SIG-M5 treated with dmso at 0.1 percent for 504 hours (cell line): Measurements from ENCODE around the gene CFAP298.

Experiments
- DNase-seq: peaks from one replicate; lab custom pipeline; 2025; ENCODE audit not compliant: unreplicated experiment; lab: John Stamatoyannopoulos, UW

Gene CFAP298

DNA sequence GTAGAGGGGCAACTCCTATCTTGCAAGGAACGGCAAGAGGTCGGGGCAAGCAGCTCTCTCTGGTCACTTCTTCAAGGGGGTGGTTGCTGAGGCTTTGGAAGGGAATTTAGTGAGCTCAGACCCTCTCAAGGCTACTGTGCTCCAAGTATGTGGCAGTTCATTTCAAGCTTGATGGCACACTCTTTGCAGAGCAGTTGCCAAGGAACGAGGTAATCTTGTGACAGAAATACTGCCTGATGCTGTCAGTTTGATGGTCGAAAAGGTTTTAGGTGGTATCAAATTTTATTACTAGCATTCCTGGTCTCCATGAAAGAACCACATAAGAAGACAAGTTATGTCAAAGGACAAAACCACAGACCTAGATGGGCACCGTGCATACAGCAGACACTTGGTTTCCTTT is 13.1 kb downstream of the CFAP298 start:
- no peak for DNase-seq

DNA sequence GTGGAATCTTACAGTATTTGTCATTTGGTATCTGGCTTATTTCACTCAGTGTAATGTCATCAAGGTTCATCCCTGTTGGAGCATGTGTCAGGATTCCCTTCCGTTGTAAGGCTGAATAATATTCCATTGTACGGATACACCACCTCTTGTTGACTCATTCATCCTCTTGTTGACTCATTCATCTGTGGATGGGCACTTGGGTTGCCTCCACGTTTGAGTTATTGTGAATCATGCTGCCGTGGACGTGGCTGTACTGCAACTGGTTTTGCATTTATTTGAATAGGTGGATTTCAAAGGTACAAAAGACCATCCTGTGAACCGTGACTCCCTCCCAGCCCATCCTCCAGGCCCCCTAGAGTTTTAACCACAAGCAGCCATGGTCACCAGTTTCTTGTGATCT is 15.0 kb downstream of the CFAP298 start:
- no peak for DNase-seq

DNA sequence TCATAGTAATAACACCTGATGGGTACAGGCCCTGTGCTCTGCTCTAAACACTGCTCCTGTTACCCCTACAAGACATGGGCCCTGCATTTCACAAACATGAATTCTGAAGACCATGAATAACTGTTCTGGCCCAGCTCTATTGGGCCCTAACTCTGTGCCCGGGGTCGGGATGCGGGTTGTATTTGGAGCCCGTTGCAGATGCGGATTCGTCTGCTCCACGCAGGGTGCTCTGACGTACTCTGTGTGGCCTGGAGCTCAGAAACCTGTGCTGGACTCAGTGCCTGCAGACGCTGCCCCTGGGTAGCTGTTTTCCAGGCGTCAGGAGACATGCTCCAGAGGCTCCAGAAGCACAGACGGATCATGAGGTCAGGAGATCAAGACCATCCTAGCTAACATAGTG is 16.7 kb downstream of the CFAP298 start:
- no peak for DNase-seq

DNA sequence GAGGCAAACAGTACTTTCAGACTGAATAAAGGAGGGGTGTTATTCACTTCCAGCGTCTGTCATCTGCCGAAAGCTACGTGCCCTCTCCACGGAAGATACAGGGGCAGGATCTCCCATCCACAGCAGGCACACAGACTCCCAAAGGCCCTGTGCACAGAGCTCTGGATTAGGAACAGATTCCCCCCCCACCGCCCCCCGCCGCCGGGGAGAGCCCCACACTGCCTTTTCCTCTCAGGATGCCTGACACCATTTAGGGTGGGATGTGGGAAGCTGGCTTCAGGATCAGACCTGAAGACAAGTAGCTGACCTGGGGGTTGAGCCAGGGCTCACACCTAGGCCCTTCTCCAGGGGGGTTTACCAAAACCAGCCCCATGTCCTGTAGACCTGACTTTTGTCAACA is 18.5 kb downstream of the CFAP298 start:
- DNase-seq, result no peak

DNA sequence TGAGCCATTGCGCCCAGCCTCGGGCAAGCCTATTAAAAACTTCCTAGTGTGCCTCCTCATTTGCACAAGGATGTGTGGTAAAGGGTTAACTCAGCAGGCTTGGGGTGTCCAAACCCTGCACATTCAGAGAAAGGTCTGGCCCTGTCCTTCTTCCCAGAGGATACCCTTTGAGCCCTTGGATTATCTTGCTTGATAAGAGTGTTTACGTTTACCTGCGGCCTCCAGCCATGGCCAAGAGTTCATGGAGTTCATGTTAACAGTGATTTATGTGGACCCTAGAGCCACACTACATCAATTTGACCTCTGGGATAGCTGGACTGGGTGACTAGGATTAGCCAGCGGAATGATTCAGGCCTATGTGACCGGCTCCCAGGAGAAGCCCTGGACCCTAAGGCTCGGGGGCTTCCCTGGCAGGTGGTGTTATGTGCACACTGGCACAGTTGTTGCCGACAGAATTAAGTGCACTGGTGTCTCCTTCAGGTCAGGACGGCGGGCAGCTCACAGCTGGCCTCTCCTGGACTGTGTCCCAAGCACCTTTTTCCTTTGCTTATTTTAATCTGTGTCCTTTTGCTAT is 19.2 kb downstream of the CFAP298 start:
- DNase-seq, result no peak

DNA sequence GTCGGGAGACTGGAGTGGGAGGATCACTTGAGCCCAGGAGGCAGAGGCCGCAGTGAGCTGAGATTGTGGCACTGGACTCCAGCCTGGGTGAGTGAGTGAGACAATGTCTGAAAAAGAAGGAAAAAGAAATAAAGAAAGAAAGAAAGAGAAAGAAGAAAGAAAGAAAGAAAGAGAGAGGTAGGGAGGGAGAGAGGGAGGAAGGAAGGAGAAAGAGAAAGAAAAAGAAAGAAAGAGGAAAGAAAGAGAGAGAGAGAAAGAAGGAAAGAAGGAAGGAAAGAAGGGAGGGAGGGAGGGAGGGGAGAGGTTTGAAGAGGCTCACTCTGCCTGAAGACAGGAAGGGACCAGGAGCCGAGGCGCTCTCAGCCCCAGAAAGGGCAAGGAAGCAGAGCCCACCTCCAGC is 22.0 kb downstream of the CFAP298 start:
- DNase-seq, result no peak

DNA sequence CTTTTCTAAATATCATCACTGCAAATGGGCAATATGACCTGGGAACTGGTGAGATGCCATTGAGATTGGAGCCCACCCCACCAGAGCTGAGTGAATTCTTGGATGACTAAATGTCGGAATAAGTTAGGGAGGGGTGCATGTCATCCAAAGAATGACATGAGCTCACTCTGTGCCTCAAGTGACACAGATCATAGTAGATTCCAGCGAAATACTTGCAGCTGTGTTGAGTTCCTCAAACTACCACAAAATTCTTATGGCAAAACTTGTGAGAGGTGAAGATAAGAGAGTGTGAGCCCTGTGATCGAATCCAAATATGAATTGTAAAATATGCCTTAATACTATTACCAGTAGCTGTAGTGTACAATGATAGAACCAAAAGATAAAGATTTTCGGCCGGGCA is 24.5 kb downstream of the CFAP298 start:
- DNase-seq, result no peak

DNA sequence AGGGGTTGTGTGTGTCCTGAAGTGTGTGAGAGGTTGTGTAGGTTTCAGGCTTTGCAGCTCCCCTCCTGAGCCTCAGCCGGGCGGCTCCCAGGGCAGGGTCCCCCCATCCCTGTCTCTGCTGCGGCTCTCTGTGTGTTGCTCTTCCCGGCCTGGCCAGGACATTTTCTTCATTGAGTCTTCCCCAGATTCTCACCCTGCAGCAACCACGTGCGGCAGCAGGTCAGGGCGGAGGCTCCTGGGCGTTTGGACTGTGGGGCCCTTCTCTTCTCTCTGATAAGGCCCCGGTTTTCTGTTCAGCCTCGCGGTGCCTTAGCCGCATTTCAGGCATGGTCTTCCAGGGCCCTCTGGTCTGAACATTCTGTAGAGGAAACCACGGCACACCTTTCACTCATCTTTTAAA is 25.1 kb downstream of the CFAP298 start:
- DNase-seq, result no peak

DNA sequence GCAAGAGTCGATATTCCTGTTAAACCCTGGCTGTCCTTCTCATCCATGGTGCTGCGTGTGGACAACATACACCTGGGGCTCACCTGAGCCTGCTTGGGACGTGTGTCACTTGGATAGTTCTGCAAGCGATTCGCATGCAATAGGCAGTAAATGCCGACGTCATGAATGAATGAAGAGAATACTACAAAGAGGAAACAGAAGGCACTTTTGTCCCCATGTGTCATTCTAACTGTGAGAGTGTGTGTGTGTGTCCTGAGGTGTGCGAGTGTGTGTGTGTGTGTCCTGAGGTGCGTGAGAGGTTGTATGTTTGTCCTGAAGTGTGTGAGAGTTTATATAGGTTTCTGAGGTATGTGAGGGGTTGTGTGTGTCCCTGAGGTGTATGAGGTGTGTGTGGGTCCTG is 26.2 kb downstream of the CFAP298 start:
- DNase-seq, result no peak

DNA sequence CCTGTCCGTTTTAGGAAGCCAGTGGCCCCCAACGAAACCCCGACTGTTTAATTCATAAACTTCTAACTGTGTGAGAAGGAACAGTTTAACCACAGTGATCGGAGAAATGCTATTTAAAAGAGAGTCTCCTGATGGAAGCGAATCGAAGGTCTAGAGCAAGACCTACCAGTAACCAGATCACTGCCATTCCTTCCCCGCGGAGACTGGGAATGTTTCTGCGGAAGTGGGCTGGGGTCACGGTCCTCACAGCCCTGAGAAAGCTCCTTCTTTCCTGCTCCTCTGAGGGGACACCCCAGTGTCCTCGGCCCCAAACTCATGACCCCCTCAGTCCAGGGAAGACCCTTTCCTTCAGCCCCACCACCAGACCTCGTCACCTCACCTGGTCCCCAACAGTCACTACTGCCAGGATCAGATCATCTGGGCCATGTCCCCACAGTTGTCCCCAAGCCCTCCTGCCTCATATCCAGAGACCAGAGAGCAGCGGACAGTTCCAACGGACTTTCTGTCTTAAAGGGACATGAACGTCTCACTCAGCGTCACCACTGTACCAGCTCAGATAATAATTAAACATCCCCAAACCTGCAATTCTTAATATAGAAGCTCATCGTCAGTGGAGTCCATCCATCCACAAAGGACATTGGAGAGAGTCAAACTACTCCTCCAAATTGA is 27.0 kb downstream of the CFAP298 start, which contains the start of gene TCP10L:
Gene TCP10L (minus strand): TSS at position 482 of the 669 bp plus-strand sequence. CDS start 1,219 bp downstream, outside the sequence.
- DNase-seq, result no peak

DNA sequence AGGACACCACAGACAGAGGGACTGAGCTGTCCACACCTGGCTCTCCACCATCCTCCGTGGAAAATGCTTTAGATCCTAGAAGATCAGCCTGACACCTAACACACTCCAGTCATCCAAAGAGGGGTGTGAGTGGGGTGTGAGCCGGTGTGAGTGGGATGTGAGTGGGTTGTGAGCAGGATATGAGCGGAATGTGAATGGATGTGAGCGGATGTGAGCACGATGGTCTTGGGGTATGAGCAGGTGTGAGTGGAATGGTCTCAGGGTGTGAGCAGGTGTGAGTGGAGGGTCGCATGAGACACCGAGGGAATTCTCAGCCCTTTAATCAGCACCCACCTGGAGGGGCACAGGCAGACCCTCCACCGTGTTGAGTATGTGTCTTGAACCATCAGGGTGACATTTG is 27.7 kb downstream of the CFAP298 start:
- no peak for DNase-seq

DNA sequence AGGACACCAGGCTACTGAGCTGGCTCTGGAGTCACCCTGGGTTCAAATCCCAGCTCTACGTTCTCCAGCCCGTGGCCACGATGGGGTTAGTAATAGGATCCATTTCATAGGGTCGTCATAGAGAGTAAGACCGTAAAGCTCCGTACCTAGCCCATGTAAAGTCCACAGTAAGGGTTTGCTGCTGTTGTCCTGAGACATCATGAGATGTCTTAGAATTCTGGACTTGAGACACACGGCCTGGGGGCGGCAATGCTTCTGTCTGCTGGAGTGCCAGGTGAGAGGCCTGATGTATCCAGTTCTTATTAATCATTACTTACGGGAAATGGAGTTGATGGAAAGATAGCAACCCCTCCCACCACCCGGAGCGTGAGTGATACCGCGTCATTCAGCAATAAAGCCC is 30.4 kb downstream of the CFAP298 start:
- no peak for DNase-seq

DNA sequence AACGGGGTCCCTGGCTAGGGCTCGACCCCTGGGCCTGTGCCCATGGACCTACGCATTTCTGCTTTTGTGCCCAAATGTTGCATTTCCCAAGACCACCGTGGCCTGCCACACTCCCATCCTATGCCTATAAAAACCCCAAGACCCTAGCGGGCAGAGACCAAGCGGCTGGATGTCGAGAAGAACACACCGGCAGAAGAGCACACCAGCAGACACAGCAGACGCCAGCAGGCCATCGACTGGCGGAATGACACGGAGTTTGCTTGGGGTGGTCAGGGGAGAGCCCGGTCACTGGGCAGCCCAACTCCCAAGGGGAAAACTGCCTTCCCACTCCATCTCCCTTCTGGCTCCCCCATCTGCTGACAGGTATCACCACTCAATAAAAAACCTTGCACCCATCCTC is 31.2 kb downstream of the CFAP298 start:
- no peak for DNase-seq

DNA sequence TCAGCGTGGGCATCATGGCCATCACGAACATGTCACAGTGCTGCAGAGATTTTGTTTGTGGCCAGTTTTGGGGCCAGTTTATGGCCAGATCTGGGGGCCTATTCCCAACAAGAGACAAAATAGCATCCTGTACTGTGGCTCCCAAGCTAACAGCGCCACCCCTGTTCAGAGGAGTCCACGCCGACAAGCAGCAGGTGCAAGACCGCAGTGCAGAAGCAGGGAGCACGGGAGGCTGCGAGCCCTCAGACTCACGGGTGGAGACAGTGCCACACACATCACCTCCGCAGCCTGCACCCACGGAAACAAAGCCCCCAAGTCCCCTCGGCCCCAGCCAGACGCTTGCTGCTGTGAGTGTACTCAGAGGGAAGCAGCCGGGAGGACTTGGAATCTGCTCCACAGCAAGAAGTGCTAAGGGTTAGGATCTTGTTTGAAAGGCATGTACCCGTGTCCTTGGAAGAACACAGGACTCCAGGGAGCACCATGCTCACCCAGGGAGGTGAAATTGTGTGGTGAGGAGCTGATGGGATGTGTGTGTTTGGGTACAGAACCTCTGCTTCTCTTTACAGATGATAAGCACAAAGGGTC is 34.0 kb downstream of the CFAP298 start:
- DNase-seq, result peak; percentile 8

DNA sequence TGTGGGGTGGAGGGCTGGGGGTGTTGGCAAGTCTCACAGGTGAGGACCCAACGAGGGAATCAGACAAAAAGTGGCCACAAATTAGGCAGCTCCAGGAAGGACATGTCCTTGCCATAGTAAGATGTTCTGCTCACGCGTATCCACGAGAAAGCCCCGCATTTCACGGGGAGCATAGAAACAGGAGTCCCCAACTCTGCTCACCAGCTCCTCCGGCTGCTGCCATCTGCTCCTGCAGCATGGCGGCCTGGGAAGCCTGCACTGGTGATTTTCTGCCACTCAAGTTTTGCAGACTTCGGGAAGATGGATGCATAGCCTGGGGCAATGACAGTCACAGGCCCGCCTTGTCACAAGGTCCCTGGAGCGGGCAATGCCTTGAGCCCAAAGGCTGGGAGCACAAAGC is 36.2 kb downstream of the CFAP298 start:
- no peak for DNase-seq

DNA sequence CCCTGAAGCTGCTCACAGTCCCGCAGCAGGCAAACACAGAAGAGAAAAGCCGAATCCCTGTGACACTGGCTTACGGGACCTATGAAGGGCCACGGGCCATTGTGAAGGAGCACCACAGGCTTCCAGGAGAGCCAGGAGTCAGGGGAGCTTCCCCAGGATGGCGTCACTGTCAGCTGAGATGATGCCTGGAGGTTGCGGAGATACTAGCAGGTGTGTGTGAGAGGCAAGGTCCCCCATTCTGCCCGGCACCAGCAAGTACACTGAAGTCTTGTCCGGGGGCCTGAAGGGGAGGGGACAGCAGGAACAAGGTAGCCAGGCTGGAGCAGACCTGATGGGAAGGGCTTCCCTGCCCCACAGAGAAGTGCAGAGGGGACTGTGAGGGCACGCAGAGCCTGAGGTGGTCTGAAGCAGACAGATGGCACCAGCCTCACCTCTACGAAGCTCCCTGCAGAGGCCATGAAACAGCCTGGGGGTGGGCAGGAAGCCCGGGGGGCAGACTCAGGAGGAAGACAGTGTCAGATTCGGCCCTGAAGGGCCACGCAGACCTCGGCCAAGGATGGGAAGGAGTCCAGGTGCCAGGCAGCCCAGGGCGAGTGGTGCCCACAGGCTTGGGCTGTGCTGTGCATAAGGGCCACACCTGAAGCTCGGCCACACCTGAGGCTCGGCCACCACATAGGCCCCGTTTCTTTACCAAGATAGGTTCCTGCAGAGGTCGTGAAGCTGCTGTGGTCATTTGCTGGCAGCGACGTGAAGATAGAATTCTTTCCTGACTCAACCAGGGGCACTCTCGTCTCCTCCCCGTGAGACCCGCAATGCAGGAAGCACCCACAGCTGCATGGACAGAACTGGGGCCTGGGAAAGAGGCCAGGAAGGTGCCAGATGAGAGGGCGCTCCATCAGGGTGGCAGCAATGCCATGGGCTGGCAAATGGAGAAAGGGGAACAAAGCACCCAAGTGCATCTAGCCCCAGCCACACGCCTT is 36.9 kb downstream of the CFAP298 start:
- no peak for DNase-seq

DNA sequence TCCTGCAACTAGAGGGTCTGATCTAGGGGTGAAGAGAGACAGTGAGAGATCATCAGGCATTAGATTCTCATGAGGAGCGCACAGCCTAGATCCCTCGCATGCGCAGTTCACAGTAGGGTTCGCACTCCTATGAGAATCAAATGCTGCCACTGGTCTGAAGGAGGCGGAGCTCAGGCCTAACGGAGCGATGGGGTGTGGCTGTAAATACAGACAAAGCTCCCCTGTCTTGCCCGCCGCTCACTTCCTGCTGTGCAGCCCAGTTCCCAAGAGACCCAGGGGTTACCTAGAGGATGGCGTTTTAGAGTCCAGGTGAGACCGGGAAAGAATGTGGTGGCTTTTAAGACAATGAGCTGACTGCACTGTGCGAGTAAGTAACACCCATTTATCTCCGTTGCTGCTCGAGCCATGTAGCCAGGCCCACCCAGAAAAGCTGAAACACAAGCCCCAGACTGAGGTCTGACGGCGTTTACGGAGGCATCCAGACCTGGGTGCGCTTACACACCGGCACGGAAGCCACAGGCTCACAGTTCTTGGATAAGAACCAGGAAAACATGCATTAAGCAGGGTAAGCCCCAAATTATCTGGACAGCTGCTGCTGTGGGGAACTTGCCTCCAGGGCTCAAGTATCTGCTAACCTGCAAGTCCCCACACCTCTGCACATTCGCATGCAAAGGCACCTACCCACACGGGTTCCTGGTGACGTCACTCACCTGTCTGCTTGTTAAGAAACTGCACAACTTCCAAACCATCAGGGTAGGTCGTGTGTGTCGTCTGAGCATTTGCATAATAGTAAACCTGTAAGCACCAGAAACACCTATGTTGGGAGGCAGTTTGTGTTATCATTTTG is 39.4 kb downstream of the CFAP298 start:
- no peak for DNase-seq

DNA sequence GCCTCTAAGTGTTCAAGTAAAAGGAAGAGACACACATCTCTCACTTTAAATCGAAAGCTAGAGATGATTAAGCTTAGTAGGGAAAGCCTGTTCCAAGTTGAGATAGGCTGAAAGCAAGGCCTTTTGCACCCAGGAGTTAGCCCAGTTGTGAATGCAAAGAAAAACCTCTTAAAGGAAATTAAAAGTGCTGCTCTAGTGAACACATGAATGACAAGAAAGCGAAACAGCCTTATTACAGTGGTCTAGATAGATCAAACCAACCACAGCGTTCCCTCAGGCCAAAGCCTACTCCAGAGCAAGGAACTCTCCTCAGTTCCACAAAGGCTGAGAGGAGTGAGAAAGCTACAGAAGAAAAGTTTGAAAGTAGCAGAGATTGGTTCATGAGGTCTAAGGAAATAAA is 41.7 kb downstream of the CFAP298 start:
- no peak for DNase-seq

DNA sequence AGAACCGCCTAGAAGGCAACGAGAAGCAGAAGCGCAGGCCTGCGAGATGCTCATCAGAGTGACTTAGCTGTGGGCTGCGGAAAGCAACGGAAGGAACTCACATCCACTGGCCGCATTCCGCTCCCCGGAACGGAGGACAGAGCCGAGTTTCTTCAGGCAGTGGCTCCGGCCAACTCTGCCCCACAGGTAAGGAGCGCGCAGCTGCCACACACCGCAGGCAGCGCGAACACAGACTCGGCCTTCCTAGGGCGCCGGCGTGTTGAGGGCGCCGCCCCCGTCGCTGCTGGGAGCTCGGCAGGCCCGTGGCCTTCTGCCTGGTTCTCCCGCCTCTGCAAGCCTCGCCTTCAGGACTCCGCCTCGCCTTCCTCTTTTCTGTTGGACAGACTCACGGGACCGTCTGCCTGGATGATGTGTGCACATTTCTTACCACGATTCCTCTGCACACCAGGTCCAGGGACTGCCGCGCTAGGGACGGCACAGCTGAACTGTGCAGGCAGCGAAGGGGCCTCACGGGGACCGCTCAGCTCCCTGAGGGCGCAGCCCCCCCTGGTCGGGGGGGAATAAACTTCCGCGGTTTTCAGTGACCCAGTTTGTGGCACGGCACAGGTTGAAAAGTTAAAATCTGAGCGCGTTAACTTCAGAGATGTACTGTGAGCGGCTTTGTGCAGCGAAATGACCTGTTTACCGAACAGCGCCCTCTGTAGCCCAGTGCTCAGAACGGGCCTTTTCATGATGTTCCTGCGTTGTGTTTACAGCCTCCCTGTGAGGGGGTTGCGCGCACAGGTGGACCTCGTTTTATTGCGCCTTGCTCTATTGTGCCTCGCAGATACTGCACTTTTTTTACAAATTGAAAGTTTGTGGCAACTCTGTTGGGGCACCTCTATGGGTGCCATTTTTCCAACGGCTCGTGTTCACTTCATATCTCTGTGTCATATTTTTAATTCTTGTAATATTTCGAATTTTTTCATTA is 42.6 kb downstream of the CFAP298 start:
- peak; percentile 82 for DNase-seq
